GM12878 (cell line): ENCODE results near the gene PMM2. TPM values are rescaled to one million over a fixed set of nuclear protein-coding genes. Genes with fewer than 3 reads are reported as not detected.

Experiments
- BACH1 ChIP-seq: fragments of 450-650 bp; IDR thresholded peaks from 2 replicates; pipeline ENCODE4 v1.6.1; 2017; ENCODE audit warnings: mild to moderate bottlenecking, borderline replicate concordance
- BCL3 ChIP-seq: IDR thresholded peaks from 2 replicates; pipeline ENCODE4 v1.6.1; 2011; ENCODE audit warnings: borderline replicate concordance, low read depth, mild to moderate bottlenecking, moderate library complexity, low read length; ENCODE audit not compliant: insufficient read depth, poor library complexity, severe bottlenecking
- BRCA1 ChIP-seq: IDR thresholded peaks from 2 replicates; pipeline ENCODE4 v1.6.1; 2011; ENCODE audit warnings: low read depth, low read length, improper control_type of control experiment
- CHD1 ChIP-seq: IDR thresholded peaks from 2 replicates; pipeline ENCODE4 v1.6.1; 2012; ENCODE audit warnings: low read depth, low read length, improper control_type of control experiment
- CREM ChIP-seq: IDR thresholded peaks from 2 replicates; pipeline ENCODE4 v1.6.1; 2014; ENCODE audit warnings: antibody characterized with exemption, low read depth
- EED ChIP-seq: sonication (generic); IDR thresholded peaks from 2 replicates; pipeline ENCODE4 v1.6.1; 2016; ENCODE audit warnings: antibody characterized with exemption, low read depth
- GABPA ChIP-seq: IDR thresholded peaks from 2 replicates; pipeline ENCODE4 v1.6.1; 2014; ENCODE audit warnings: antibody characterized with exemption, low read depth, mild to moderate bottlenecking, inconsistent platforms
- KDM1A ChIP-seq: fragments of 200-600 bp; sonication (generic); IDR thresholded peaks from 2 replicates; pipeline ENCODE4 v1.6.1; 2016; ENCODE audit warnings: borderline replicate concordance
- KLF5 ChIP-seq: fragments of 450-650 bp; IDR thresholded peaks from 2 replicates; pipeline ENCODE4 v1.6.1; 2014; ENCODE audit warnings: mild to moderate bottlenecking; ENCODE audit not compliant: partially characterized antibody
- MXI1 ChIP-seq: fragments of 150-350 bp; IDR thresholded peaks from 2 replicates; pipeline ENCODE4 v1.6.1; 2011; ENCODE audit warnings: low read depth, mild to moderate bottlenecking, inconsistent platforms, low read length, improper control_type of control experiment
- NFIC ChIP-seq: IDR thresholded peaks from 2 replicates; pipeline ENCODE4 v1.6.1; 2012; ENCODE audit warnings: low read depth, mild to moderate bottlenecking, inconsistent platforms, low read length, moderate library complexity
- NR2F1 ChIP-seq: fragments of 450-650 bp; conservative IDR thresholded peaks from 2 replicates; pipeline ENCODE4 v1.6.1; 2017; ENCODE audit warnings: mild to moderate bottlenecking
- RAD51 ChIP-seq: fragments of 450-650 bp; IDR thresholded peaks from 2 replicates; pipeline ENCODE4 v1.6.1; 2016; ENCODE audit warnings: moderate library complexity, mild to moderate bottlenecking, inconsistent platforms
- RELA ChIP-seq: fragments of 450-650 bp; IDR thresholded peaks from 2 replicates; pipeline ENCODE4 v1.8.0; 2014; ENCODE audit warnings: borderline replicate concordance; ENCODE audit not compliant: partially characterized antibody
- SP1 ChIP-seq: IDR thresholded peaks from one replicate; pipeline ENCODE4 v1.6.1; 2011; ENCODE audit warnings: low read depth, low read length
- SREBF2 ChIP-seq: IDR thresholded peaks from 2 replicates; pipeline ENCODE4 v1.6.1; 2012; ENCODE audit warnings: mild to moderate bottlenecking, low read length
- STAT3 ChIP-seq: IDR thresholded peaks from 2 replicates; pipeline ENCODE4 v1.6.1; 2011; ENCODE audit warnings: low read depth, low read length, improper control_type of control experiment
- SUZ12 ChIP-seq: fragments of 200-600 bp; sonication (generic); IDR thresholded peaks from one replicate; pipeline ENCODE4 v1.6.1; 2018; ENCODE audit warnings: antibody characterized with exemption, mild to moderate bottlenecking; ENCODE audit not compliant: unreplicated experiment
- TCF3 ChIP-seq: IDR thresholded peaks from 2 replicates; pipeline ENCODE4 v1.6.1; 2012; ENCODE audit warnings: low read depth, mild to moderate bottlenecking, low read length, borderline replicate concordance; ENCODE audit not compliant: insufficient read depth
- USF2 ChIP-seq: IDR thresholded peaks from 2 replicates; pipeline ENCODE4 v1.6.1; 2011; ENCODE audit warnings: low read depth, low read length, improper control_type of control experiment, borderline replicate concordance
- YBX1 ChIP-seq: fragments of 450-650 bp; IDR thresholded peaks from 2 replicates; pipeline ENCODE4 v1.6.1; 2016; ENCODE audit warnings: antibody characterized with exemption
- ZBED1 ChIP-seq: IDR thresholded peaks from 2 replicates; pipeline ENCODE4 v1.6.1; 2016; ENCODE audit warnings: borderline replicate concordance
- ZNF384 ChIP-seq: IDR thresholded peaks from 2 replicates; pipeline ENCODE4 v1.6.1; 2012; ENCODE audit warnings: low read depth, mild to moderate bottlenecking, low read length, improper control_type of control experiment, borderline replicate concordance
- polyA plus RNA-seq, 11 experiments: library from polyadenylated mRNA; depleted of rRNA in 4 of 11; unstranded in 6 of 11; stranded (reverse) in 5 of 11; fragments of >200 nt; fragmentation: Nextera tagmentation in 4 of 11; fragmentation: Illumina TruSeq in 1 of 11; extraction: Ambion mirVana in 4 of 11; extraction: Trizol in 1 of 11; gene quantifications; 1 replicate in 1 of 11; 2 replicates in 10 of 11; pipeline versions ENCODE4 v1.2.1 to v1.2.3, GENCODE V29; 2011 to 2016; ENCODE audit warnings: inconsistent platforms in 2 of 11, missing spikeins in 2 of 11, low read depth in 1 of 11
- total RNA-seq, 4 experiments: library from RNA; depleted of rRNA in 3 of 4; stranded (reverse); fragments of >200 nt in 3 of 4; fragmentation: Illumina TruSeq in 1 of 4; extraction: Trizol in 1 of 4; gene quantifications; 2 replicates each; pipeline versions ENCODE4 v1.2.1 to v1.2.3, GENCODE V29; 2013 to 2021
- TF ChIP-seq, protein P1 (sequence below): fragments of 450-650 bp; IDR thresholded peaks from 2 replicates; pipeline ENCODE4 v1.6.1; 2016; ENCODE audit warnings: mild to moderate bottlenecking
- TF ChIP-seq, protein P2 (sequence below): fragments of 450-650 bp; formaldehyde crosslinking; IDR thresholded peaks from 2 replicates; pipeline ENCODE4 v1.4.0; 2022; ENCODE audit warnings: mild to moderate bottlenecking, moderate library complexity

PMM2 gene
- total and polyA plus RNA-seq, 10 of the 15 experiments (the other 5 are each of a cell fraction or from before 2014, with no cell fraction given): 22.6 to 69.4 (median 52.3) TPM

DNA sequence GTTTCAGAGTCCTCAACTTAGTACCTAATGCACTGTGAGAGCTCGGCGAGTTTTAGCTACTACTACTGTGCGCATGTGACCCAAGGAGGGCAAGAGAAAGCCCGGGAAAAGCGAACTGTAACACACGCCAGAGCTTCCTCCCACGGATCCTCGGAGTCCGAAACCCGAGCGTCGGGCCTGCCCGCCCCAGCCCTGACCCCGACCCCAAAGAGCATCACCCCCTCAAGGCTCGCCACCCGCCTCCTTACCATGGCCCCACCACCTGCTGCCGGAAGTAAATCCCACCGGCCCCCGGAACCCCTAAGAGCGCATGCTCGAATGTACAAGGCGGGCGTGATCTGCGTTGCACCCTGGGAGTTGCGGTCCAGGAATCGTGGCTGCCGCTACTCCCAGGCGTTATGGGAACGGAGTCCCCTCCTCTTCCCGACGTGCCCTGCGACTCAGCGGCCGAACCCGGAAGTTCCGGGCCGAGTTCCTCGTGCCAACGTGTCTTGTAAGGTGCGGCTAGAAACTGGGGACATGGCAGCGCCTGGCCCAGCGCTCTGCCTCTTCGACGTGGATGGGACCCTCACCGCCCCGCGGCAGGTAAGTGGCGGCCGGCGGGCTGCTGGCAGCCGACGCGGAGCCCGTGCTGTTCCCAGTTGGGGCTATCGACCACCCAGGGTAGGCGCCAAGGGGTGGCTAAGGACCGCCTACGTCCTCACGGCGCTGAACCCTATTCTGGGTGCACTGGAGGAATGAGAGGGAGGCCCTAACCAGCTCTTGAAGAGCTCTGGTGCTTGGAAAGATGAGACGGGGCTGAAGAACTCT is at the start of gene PMM2, which contains the start of gene TMEM186 (continued):
- no peak for TF ChIP-seq KDM1A
- no peak for TF ChIP-seq TCF3
- peak; percentile 94 for TF ChIP-seq GABPA
- TF ChIP-seq BACH1: no peak
- TF ChIP-seq, protein P1, sequence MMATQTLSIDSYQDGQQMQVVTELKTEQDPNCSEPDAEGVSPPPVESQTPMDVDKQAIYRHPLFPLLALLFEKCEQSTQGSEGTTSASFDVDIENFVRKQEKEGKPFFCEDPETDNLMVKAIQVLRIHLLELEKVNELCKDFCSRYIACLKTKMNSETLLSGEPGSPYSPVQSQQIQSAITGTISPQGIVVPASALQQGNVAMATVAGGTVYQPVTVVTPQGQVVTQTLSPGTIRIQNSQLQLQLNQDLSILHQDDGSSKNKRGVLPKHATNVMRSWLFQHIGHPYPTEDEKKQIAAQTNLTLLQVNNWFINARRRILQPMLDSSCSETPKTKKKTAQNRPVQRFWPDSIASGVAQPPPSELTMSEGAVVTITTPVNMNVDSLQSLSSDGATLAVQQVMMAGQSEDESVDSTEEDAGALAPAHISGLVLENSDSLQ: peak; percentile 58; the same call in 1 of the 2 replicates
- TF ChIP-seq CHD1: no peak
- TF ChIP-seq CREM: peak; percentile 72; the same call in 1 of the 2 replicates
- peak; percentile 74 for TF ChIP-seq RAD51
- TF ChIP-seq, protein P2, sequence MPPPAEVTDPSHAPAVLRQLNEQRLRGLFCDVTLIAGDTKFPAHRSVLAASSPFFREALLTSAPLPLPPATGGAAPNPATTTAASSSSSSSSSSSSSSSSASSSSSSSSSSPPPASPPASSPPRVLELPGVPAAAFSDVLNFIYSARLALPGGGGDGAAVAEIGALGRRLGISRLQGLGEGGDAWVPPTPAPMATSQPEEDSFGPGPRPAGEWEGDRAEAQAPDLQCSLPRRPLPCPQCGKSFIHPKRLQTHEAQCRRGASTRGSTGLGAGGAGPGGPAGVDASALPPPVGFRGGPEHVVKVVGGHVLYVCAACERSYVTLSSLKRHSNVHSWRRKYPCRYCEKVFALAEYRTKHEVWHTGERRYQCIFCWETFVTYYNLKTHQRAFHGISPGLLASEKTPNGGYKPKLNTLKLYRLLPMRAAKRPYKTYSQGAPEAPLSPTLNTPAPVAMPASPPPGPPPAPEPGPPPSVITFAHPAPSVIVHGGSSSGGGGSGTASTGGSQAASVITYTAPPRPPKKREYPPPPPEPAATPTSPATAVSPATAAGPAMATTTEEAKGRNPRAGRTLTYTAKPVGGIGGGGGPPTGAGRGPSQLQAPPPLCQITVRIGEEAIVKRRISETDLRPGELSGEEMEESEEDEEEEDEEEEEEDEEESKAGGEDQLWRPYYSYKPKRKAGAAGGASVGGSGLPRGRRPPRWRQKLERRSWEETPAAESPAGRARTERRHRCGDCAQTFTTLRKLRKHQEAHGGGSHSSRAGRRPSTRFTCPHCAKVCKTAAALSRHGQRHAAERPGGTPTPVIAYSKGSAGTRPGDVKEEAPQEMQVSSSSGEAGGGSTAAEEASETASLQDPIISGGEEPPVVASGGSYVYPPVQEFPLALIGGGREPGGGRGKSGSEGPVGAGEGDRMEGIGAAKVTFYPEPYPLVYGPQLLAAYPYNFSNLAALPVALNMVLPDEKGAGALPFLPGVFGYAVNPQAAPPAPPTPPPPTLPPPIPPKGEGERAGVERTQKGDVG (CRISPR knock-in tag): no peak
- no peak for TF ChIP-seq ZBED1
- TF ChIP-seq RELA: no peak
- peak; percentile 59 for TF ChIP-seq KLF5
- TF ChIP-seq USF2: no peak; the same call in 1 of the 2 replicates
- no peak for TF ChIP-seq YBX1
- no peak for TF ChIP-seq SP1
- no peak for TF ChIP-seq BCL3
- no peak for TF ChIP-seq ZNF384
- no peak for TF ChIP-seq BRCA1
- no peak for TF ChIP-seq SUZ12
- no peak for TF ChIP-seq NFIC
- TF ChIP-seq SREBF2: no peak
- TF ChIP-seq STAT3: no peak
- TF ChIP-seq NR2F1: peak; percentile 88
- TF ChIP-seq EED: no peak
- TF ChIP-seq MXI1: peak; percentile 99
